Measurements from ENCODE around the gene KDM8.

Gene KDM8

GRCh38 chr16:27269300-27270150, 66.2 kb downstream of the KDM8 start:
- DNase-seq (ENCODE audit: low read depth): no peak

GRCh38 chr16:27270349-27270748, 67.0 kb downstream of the KDM8 start:
- DNase-seq (ENCODE audit: low read depth): no peak

Measured in stimulated activated CD8-positive, alpha-beta memory T cell treated with anti-CD3 and anti-CD28 coated beads, Interleukin-4, amount 100 ng/mL, for 24 hours (primary cell).